B cell (primary cell): Measurements from ENCODE around the gene THOP1. TPM values are rescaled to one million over a fixed set of nuclear protein-coding genes. Genes with fewer than 3 reads are reported as not detected.

Experiments used
- ATAC-seq: fragments of 200-7000 bp; cut with Tn5 transposase; one replicate; pipeline ENCODE4 v1.10.0; 2021; ENCODE audit warnings: low read depth, mild to moderate bottlenecking, moderate number of reproducible peaks, moderate library complexity
- CTCF ChIA-PET: fragments of 350-600 bp; sonication (Branson Sonifier 250); formaldehyde crosslinking; loops from one replicate; lab custom pipeline; 2021; ENCODE audit warnings: antibody characterized with exemption, inconsistent platforms; lab: Charles Lee
- POLR2A ChIA-PET: fragments of 350-600 bp; sonication (Branson Sonifier 250); formaldehyde crosslinking; loops from one replicate; lab custom pipeline; 2021; ENCODE audit warnings: antibody characterized with exemption; lab: Charles Lee
- DNase-seq: peaks from one replicate; pipeline ENCODE4 v3.0.0; 2013
- H2AFZ ChIP-seq: 2 replicates; pipeline ENCODE4 v1.6.1; 2012; ENCODE audit warnings: mild to moderate bottlenecking, low read depth, low read length; ENCODE audit not compliant: insufficient read depth, poor library complexity, severe bottlenecking
- H3K27ac ChIP-seq, 2 donors: 1 replicate in 1 of 2; 2 replicates in 1 of 2; pipeline ENCODE4 v1.5.1; 2012 to 2013; ENCODE audit warnings: low read length in 2 of 2, mild to moderate bottlenecking in 2 of 2, moderate library complexity in 1 of 2
- H3K27me3 ChIP-seq, 4 experiments: fragments of 200-600 bp in 1 of 4; sonication (generic) in 1 of 4; replicated peaks in 1 of 4; 1 replicate in 2 of 4; 2 replicates in 2 of 4; pipeline versions ENCODE4 v1.6.1 to v1.7.0; 2013 to 2016; ENCODE audit warnings: low read length in 3 of 4, mild to moderate bottlenecking in 2 of 4, mixed read lengths in 1 of 4, moderate library complexity in 1 of 4; ENCODE audit not compliant: insufficient read depth in 4 of 4, control insufficient read depth in 3 of 4; ENCODE audit errors: control extremely low read depth in 1 of 4
- H3K36me3 ChIP-seq, 2 experiments: replicated peaks in 1 of 2; 1 replicate in 1 of 2; 2 replicates in 1 of 2; pipeline versions ENCODE4 v1.6.1 to v1.7.1; 2013; ENCODE audit warnings: low read length in 1 of 2; ENCODE audit not compliant: insufficient read depth in 2 of 2, control insufficient read depth in 1 of 2; ENCODE audit errors: control extremely low read depth in 1 of 2, extremely low read depth in 1 of 2
- H3K4me1 ChIP-seq, 2 donors: fragments of 200-600 bp in 1 of 2; sonication (generic) in 1 of 2; 1 replicate in 1 of 2; 2 replicates in 1 of 2; pipeline versions ENCODE4 v1.5.1 to v1.6.1; 2013 to 2017; ENCODE audit warnings: low read length in 2 of 2; ENCODE audit not compliant: control insufficient read depth in 2 of 2, insufficient read depth in 2 of 2
- H3K4me2 ChIP-seq: replicated peaks from 2 replicates; pipeline ENCODE3; 2012; ENCODE audit warnings: mild to moderate bottlenecking, low read depth, low read length; ENCODE audit not compliant: poor library complexity, severe bottlenecking
- H3K4me3 ChIP-seq, 5 experiments: fragments of 200-600 bp in 1 of 5; sonication (generic) in 1 of 5; 1 replicate in 3 of 5; 2 replicates in 2 of 5; pipeline versions ENCODE4 v1.5.1 to v1.7.0; 2011 to 2016; ENCODE audit warnings: low read length in 4 of 5, mild to moderate bottlenecking in 4 of 5, low read depth in 2 of 5, control low read depth in 1 of 5, moderate library complexity in 1 of 5; ENCODE audit not compliant: insufficient read depth in 1 of 5; ENCODE audit errors: control extremely low read depth in 1 of 5, extremely low read depth in 1 of 5
- H3K79me2 ChIP-seq: fragments of 200-600 bp; sonication (generic); one replicate; pipeline ENCODE4 v1.6.0; 2016; ENCODE audit warnings: low read length; ENCODE audit not compliant: control insufficient read depth, insufficient read depth
- H3K9ac ChIP-seq: fragments of 200-600 bp; sonication (generic); 2 replicates; pipeline ENCODE4 v1.6.1; 2017; ENCODE audit warnings: mild to moderate bottlenecking, low read length, moderate library complexity
- H3K9me3 ChIP-seq, 3 donors: one replicate each; pipeline versions ENCODE4 v1.6.1 to v1.7.1; 2013; ENCODE audit warnings: low read length in 2 of 3; ENCODE audit not compliant: control insufficient read depth in 2 of 3, insufficient read depth in 1 of 3; ENCODE audit errors: control extremely low read depth in 1 of 3
- H4K20me1 ChIP-seq: 2 replicates; pipeline ENCODE4 v1.6.0; 2012; ENCODE audit warnings: mild to moderate bottlenecking, low read length; ENCODE audit not compliant: insufficient read depth, control insufficient read depth, poor library complexity, severe bottlenecking
- H3K27ac Mint-ChIP-seq: one replicate; pipeline ENCODE4 v1.8.0; 2021; ENCODE audit warnings: mixed read lengths
- H3K27me3 Mint-ChIP-seq: one replicate; pipeline ENCODE4 v1.8.0; 2021; ENCODE audit warnings: mixed read lengths
- H3K4me1 Mint-ChIP-seq: one replicate; pipeline ENCODE4 v1.8.0; 2021; ENCODE audit warnings: mixed read lengths
- H3K4me3 Mint-ChIP-seq: one replicate; pipeline ENCODE4 v1.8.0; 2021; ENCODE audit warnings: mixed read lengths
- H3K9me3 Mint-ChIP-seq: one replicate; pipeline ENCODE4 v1.8.0; 2022; ENCODE audit warnings: mixed read lengths; ENCODE audit not compliant: insufficient read depth
- EZH2 ChIP-seq: IDR thresholded peaks from 2 replicates; pipeline ENCODE4 v1.6.1; 2012; ENCODE audit warnings: borderline replicate concordance, low read depth, mild to moderate bottlenecking, moderate library complexity, low read length; ENCODE audit not compliant: insufficient read depth, poor library complexity, severe bottlenecking
- WGBS: methylation state at CpG from one replicate; pipeline ENCODE4 v1.1.5; 2013; ENCODE audit warnings: missing lambda C conversion rate; ENCODE audit not compliant: insufficient coverage; 5-methylcytosine and 5-hydroxymethylcytosine counted together
- intact Hi-C: fragments of 100-400 bp; cut with micrococcal nuclease; formaldehyde crosslinking; loops from one replicate; pipeline ENCODE4 v1.10.0; 2022
- polyA plus RNA-seq: library from polyadenylated mRNA; depleted of rRNA; stranded (reverse); fragments of >200 nt; gene quantifications from 2 replicates; pipeline ENCODE4 v1.2.3, GENCODE V29; 2012
- total RNA-seq, 2 donors: library from RNA; stranded (reverse); fragments of 120-200 nt in 1 of 2; gene quantifications; 1 replicate in 1 of 2; 2 replicates in 1 of 2; pipeline versions ENCODE4 v1.2.3 to v1.2.4, GENCODE V29; 2013 to 2022
- TF ChIP-seq, protein P1 (sequence below): fragments of 200-600 bp; IDR thresholded peaks from one replicate; pipeline ENCODE4 v1.8.0; 2022; ENCODE audit warnings: antibody characterized with exemption, mild to moderate bottlenecking

The THOP1 gene
- total and polyA plus RNA-seq, 2 donors (not counting 1 experiment from before 2014, with no cell fraction given) = 54.3 to 56.4 TPM

DNA sequence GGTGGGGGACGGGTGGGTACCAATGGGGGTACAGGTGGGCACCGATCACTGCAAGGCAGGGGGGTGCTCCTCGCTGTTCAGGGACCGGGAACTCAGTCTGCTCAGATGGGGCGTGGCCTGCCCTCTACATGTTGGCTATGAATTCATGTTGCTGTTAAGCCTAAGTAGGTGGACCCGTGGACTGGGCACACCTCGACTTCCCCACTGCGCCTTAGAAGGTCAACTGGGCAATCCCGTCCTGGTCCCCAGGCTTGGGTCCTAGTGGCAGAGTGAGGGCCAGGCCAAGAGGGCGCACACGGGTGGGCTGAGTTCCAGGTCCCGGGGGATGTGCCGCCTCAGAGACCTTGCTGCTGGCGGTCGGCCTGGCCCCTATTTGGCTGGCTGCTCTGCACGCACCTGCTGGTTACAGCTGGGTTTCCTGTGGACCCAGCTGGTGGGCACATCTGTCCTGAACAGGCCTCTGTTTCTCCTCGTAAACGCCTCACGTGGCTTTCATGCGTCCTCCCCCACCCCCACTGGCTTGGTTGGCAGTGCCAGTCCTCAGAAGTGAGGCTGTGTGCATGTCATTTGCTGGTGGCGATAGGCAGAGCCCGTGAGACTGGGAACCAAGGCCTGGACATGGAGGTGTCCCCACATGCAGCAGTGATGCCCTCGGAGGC lies 20.8 kb downstream of the THOP1 start:
- no peak overlapping the region for H3K4me3 ChIP-seq
- intact Hi-C loops = no loop called here
- no peak overlapping the region for H3K4me2 ChIP-seq
- WGBS = 79% methylated on average over 20 of the region's 23 CpGs
- no peaks in the 10 kb centered on the region for H3K27me3 ChIP-seq
- Mint-ChIP-seq H3K27ac (no peak overlapping the region), H3K4me3 (no peak overlapping the region), H3K27me3 (no peaks in the 10 kb centered on the region), H3K9me3 (no peaks in the 10 kb centered on the region), H3K4me1 (no peaks in the 10 kb centered on the region)
- no peaks in the 10 kb centered on the region for H4K20me1 ChIP-seq
- H2AFZ ChIP-seq = no peak overlapping the region
- no peaks in the 10 kb centered on the region for H3K9me3 ChIP-seq
- ChIA-PET POLR2A (no interaction called here), CTCF (no interaction called here)
- ATAC-seq (no peak), DNase-seq (no peak)
- H3K36me3 ChIP-seq = peaks cover 0 to 29% of the 10 kb centered on the region in 2 experiments
- no peaks in the 10 kb centered on the region for H3K4me1 ChIP-seq
- TF ChIP-seq, protein P1, sequence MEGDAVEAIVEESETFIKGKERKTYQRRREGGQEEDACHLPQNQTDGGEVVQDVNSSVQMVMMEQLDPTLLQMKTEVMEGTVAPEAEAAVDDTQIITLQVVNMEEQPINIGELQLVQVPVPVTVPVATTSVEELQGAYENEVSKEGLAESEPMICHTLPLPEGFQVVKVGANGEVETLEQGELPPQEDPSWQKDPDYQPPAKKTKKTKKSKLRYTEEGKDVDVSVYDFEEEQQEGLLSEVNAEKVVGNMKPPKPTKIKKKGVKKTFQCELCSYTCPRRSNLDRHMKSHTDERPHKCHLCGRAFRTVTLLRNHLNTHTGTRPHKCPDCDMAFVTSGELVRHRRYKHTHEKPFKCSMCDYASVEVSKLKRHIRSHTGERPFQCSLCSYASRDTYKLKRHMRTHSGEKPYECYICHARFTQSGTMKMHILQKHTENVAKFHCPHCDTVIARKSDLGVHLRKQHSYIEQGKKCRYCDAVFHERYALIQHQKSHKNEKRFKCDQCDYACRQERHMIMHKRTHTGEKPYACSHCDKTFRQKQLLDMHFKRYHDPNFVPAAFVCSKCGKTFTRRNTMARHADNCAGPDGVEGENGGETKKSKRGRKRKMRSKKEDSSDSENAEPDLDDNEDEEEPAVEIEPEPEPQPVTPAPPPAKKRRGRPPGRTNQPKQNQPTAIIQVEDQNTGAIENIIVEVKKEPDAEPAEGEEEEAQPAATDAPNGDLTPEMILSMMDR = no peak
- TF ChIP-seq EZH2 = no peak
- no peak overlapping the region for H3K9ac ChIP-seq
- H3K79me2 ChIP-seq = peaks cover 5% of the 10 kb centered on the region
- no peak overlapping the region for H3K27ac ChIP-seq

DNA sequence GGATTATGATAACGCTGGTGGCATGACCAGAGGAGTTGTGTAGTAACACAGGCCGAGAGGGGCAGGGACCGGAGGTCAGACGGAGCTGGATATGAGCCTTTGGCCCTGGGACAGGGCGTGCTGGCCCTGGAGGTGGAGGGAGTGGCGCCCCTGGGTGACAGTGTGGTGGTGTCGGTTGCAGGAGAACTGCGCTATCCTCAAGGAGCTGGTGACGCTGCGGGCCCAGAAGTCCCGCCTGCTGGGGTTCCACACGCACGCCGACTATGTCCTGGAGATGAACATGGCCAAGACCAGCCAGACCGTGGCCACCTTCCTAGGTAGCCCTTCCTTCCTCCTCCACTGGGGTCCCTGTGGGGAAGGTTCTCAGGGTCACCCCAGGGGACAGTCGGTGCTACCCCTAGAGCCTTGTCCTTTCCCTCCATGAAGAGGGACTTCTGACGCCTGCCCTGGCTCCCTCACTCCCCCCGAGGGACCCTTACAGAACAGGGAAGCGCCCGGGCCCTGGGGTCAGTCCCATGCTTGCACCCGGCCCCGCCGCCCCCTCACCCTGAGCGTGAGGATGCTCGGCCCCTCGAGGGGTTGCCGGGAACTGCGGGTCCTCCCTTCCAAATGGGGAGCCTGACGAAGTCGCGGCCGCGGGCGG lies 21.6 kb downstream of the THOP1 start:
- Histone ChIP-seq H3K4me2 (no peak overlapping the region), H4K20me1 (no peaks in the 10 kb centered on the region), H3K36me3 (peaks cover 0 to 28% of the 10 kb centered on the region in 2 experiments), H3K79me2 (peaks cover 5% of the 10 kb centered on the region), H3K27ac (no peak overlapping the region), H3K9ac (no peak overlapping the region), H3K4me3 (no peak overlapping the region), H3K27me3 (no peaks in the 10 kb centered on the region), H3K9me3 (no peaks in the 10 kb centered on the region), H2AFZ (no peak overlapping the region), H3K4me1 (no peaks in the 10 kb centered on the region)
- Mint-ChIP-seq H3K9me3 (no peaks in the 10 kb centered on the region), H3K27ac (no peak overlapping the region), H3K27me3 (no peaks in the 10 kb centered on the region), H3K4me3 (no peak overlapping the region), H3K4me1 (no peaks in the 10 kb centered on the region)
- intact Hi-C loops = no loop called here
- TF ChIP-seq, protein P1 = no peak
- no peak for TF ChIP-seq EZH2
- WGBS = 98% methylated on average over 26 of the region's 34 CpGs
- DNase-seq (no peak), ATAC-seq (no peak)
- ChIA-PET POLR2A (no interaction called here), CTCF (no interaction called here)
